WTC11 (cell line): Measurements from ENCODE around the gene MVP. TPM values are rescaled to one million over a fixed set of nuclear protein-coding genes. Genes with fewer than 3 reads are reported as not detected.

ENCODE experiments used
- ATAC-seq: fragments of 200-7000 bp; cut with Tn5 transposase; 2 replicates; pipeline ENCODE4 v1.10.0; 2021; ENCODE audit warnings: mild to moderate bottlenecking, moderate library complexity
- CTCF ChIA-PET: fragments of 300-600 bp; sonication (Branson Sonifier 250); formaldehyde crosslinking; loops from one replicate; lab custom pipeline; 2021; ENCODE audit warnings: antibody characterized with exemption; lab: Charles Lee
- POLR2A ChIA-PET: fragments of 350-600 bp; sonication (Branson Sonifier 250); formaldehyde crosslinking; loops from one replicate; lab custom pipeline; 2021; ENCODE audit warnings: antibody characterized with exemption; lab: Charles Lee
- DNase-seq: peaks from one replicate; pipeline ENCODE4 v3.0.0; 2021; ENCODE audit warnings: low spot score
- H3K27ac Mint-ChIP-seq: 2 replicates; pipeline ENCODE4 v1.8.0; 2021; ENCODE audit warnings: mixed read lengths
- H3K27me3 Mint-ChIP-seq: 2 replicates; pipeline ENCODE4 v1.8.0; 2021; ENCODE audit warnings: low read depth, mild to moderate bottlenecking, moderate library complexity, mixed read lengths
- H3K36me3 Mint-ChIP-seq: 2 replicates; pipeline ENCODE4 v1.8.0; 2021; ENCODE audit warnings: mixed read lengths
- H3K4me1 Mint-ChIP-seq: 2 replicates; pipeline ENCODE4 v1.8.0; 2022; ENCODE audit warnings: mixed read lengths
- H3K4me3 Mint-ChIP-seq: 2 replicates; pipeline ENCODE4 v1.8.0; 2021; ENCODE audit warnings: mild to moderate bottlenecking, moderate library complexity, mixed read lengths
- H3K9me3 Mint-ChIP-seq: 2 replicates; pipeline ENCODE4 v1.8.0; 2021; ENCODE audit warnings: mixed read lengths
- AFF4 ChIP-seq: sonication (generic); formaldehyde crosslinking; IDR thresholded peaks from 2 replicates; pipeline ENCODE4 v1.8.1; 2023; ENCODE audit warnings: mild to moderate bottlenecking, missing genetic modification reagents, borderline replicate concordance
- JUN ChIP-seq: sonication (generic); formaldehyde crosslinking; IDR thresholded peaks from 2 replicates; pipeline ENCODE4 v1.8.0; 2023; ENCODE audit warnings: mild to moderate bottlenecking, missing genetic modification reagents
- NR1H2 ChIP-seq: sonication (generic); formaldehyde crosslinking; IDR thresholded peaks from 2 replicates; pipeline ENCODE4 v1.9.0; 2021; ENCODE audit warnings: mild to moderate bottlenecking, moderate library complexity, missing genetic modification reagents
- PRDM15 ChIP-seq: sonication (generic); formaldehyde crosslinking; IDR thresholded peaks from 2 replicates; pipeline ENCODE4 v1.8.0; 2022; ENCODE audit warnings: missing genetic modification reagents
- SMAD4 ChIP-seq: sonication (generic); formaldehyde crosslinking; IDR thresholded peaks from 2 replicates; pipeline ENCODE4 v1.8.0; 2022; ENCODE audit warnings: mild to moderate bottlenecking, missing genetic modification reagents
- SP1 ChIP-seq: sonication (generic); formaldehyde crosslinking; conservative IDR thresholded peaks from 2 replicates; pipeline ENCODE4 v1.8.1; 2022; ENCODE audit warnings: missing genetic modification reagents
- TEAD1 ChIP-seq: sonication (generic); formaldehyde crosslinking; IDR thresholded peaks from 2 replicates; pipeline ENCODE4 v1.8.0; 2022; ENCODE audit warnings: mild to moderate bottlenecking, missing genetic modification reagents
- ZBTB43 ChIP-seq: sonication (generic); formaldehyde crosslinking; IDR thresholded peaks from 2 replicates; pipeline ENCODE4 v1.8.1; 2023; ENCODE audit warnings: mild to moderate bottlenecking, missing genetic modification reagents
- ZNF219 ChIP-seq: sonication (generic); formaldehyde crosslinking; IDR thresholded peaks from 2 replicates; pipeline ENCODE4 v1.8.0; 2023; ENCODE audit warnings: missing genetic modification reagents, mild to moderate bottlenecking, borderline replicate concordance
- ZNF232 ChIP-seq: sonication (generic); formaldehyde crosslinking; IDR thresholded peaks from 2 replicates; pipeline ENCODE4 v1.8.0; 2022; ENCODE audit warnings: mild to moderate bottlenecking, missing genetic modification reagents
- ZNF263 ChIP-seq: sonication (generic); formaldehyde crosslinking; IDR thresholded peaks from 2 replicates; pipeline ENCODE4 v1.8.1; 2022; ENCODE audit warnings: low read depth, mild to moderate bottlenecking, moderate library complexity, missing genetic modification reagents
- ZNF532 ChIP-seq: fragments of 250-450 bp; sonication (Bioruptor Pico); IDR thresholded peaks from 2 replicates; pipeline ENCODE4 v1.9.0; 2021; ENCODE audit warnings: mild to moderate bottlenecking, borderline replicate concordance
- total RNA-seq: library from RNA; stranded (reverse); gene quantifications from 3 replicates; pipeline ENCODE4 v1.2.3, GENCODE V29; 2021

The MVP gene
- total RNA-seq, 1 experiment from 2014 or later: 10.8 TPM

GRCh38 chr16:29811170-29811895 lies 8.9 kb upstream of the MVP start (continued):
- TF ChIP-seq AFF4 (no peak), ZNF532 (CRISPR knock-in tag) (peak; percentile 85; the same call in 1 of the 2 replicates), NR1H2 (no peak), SP1 (CRISPR knock-in tag) (peak; percentile 73)

- Mint-ChIP-seq H3K36me3 (peaks cover 12% of the 10 kb centered on the region), H3K4me3 (peak within 1 kb of the TSS; percentile 94), H3K4me1 (peaks cover 53% of the 10 kb centered on the region), H3K27ac (peak within 1 kb of the TSS; percentile 95), H3K9me3 (no peaks in the 10 kb centered on the region), H3K27me3 (no peaks in the 10 kb centered on the region; the same call in 1 of the 2 replicates)
- ChIA-PET POLR2A (interaction anchor here (1.6 kb wide), 1 partner anchor 37 kb away, joined by 5 read pairs; no protein-coding TSS in a partner anchor), CTCF (interaction anchor here (0.6 to 5.7 kb wide), 12 partner anchors 22 to 243 kb away, joined by 3 to 81 read pairs (median 8); partner anchors contain the start of genes ASPHD1, KIF22 and SEZ6L2)
- 0 out of 2 replicates have a peak, but pooled peaks have one; percentile 3 for TF ChIP-seq ZBTB43
- TF ChIP-seq ZNF232 (CRISPR knock-in tag): no peak
- no peak for TF ChIP-seq SMAD4 (CRISPR knock-in tag)
- TF ChIP-seq PRDM15 (CRISPR knock-in tag): peak; percentile 64
- TF ChIP-seq JUN (CRISPR knock-in tag): no peak
- peak; percentile 44; the same call in 1 of the 2 replicates for TF ChIP-seq ZNF219
- TF ChIP-seq TEAD1 (CRISPR knock-in tag): 0 out of 2 replicates have a peak, but pooled peaks have one; percentile 43
- TF ChIP-seq ZNF263 (CRISPR knock-in tag): no peak
- ATAC-seq (peak; percentile 0), DNase-seq (peak; percentile 77)
Observed at GRCh38 chr16:29811896-29812665, 8.2 kb upstream of the MVP start, which contains the start of gene PRRT2. Gene PRRT2 (plus strand): TSS chr16:29812193. CDS start chr16:29813055, 862 bp downstream.
